HG03196 (cell line): ENCODE data around the gene CNOT10.
"Not testable (repeated sequence)": the region's sequence is repeated elsewhere in the genome, so short reads cannot be mapped to it uniquely, and the experiment has no call there.

Experiments
- ATAC-seq: cut with Tn5 transposase; IDR thresholded peaks from one replicate; pipeline ENCODE4 v1.9.1; 2021; ENCODE audit not compliant: unreplicated experiment

The CNOT10 gene

GRCh38 chr3:32751377-32751776 lies 66.4 kb downstream of the CNOT10 start:
- ATAC-seq: no peak

- no peak for ATAC-seq
Measured at GRCh38 chr3:32755761-32756160, 70.8 kb downstream of the CNOT10 start.

DNA sequence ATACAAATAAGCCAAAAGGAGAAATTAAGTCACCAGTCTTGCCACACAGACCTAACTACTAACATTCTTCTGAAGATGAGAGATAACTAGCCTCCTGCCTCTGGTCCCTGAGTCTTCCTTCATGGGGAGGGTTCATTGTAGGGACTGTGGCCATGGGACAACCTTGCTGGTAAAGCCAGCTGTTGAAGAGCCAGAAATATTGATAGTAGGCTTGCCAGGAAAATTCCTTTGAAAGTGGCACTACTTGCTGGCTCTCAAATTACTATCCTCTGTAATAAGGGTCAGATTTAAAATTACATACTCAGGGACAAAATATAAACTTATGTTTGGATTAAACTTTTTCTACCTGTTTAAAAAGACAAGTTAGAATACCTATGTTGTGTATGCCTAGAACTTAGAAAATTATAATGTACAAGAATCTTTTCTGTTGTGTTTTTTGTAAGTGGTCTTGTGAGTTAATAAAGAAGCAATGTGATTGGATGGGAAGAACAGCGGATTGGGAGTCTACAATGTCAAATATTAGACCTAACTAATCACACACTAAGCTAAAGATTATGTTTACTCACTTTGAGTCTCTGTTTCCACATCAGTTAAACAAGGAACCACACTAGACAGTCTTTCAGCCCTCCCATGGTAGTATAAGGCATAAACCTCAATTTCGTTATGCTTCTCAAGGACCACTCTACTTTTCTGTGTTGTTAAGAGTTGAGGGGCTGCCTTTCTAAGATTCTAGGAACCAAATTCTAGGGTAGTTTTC lies 72.8 kb downstream of the CNOT10 start:
- no peak for ATAC-seq

GRCh38 chr3:32758375-32758753 lies 73.4 kb downstream of the CNOT10 start:
- no peak for ATAC-seq

- ATAC-seq: no peak
Measured at GRCh38 chr3:32759342-32759741, 74.4 kb downstream of the CNOT10 start.

DNA sequence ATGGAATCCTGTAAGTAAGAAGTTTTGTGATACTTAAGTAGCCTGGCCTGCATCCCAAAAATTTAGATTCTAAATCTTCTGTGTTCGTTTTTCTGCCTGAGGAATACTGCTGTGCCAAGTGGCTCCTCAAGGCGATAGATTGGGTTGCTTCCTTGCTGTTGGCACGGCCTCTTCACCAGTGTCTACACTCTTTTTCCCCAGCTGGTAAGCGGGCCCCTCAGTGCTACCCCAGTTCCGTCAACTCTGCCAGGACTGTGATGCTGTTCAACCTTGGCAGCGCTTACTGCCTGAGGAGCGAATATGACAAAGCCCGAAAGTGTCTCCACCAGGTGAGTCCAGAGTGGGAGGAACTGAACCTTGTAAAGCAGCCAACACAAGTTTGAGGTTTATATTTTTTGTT lies 79.5 kb downstream of the CNOT10 start:
- no peak for ATAC-seq

DNA sequence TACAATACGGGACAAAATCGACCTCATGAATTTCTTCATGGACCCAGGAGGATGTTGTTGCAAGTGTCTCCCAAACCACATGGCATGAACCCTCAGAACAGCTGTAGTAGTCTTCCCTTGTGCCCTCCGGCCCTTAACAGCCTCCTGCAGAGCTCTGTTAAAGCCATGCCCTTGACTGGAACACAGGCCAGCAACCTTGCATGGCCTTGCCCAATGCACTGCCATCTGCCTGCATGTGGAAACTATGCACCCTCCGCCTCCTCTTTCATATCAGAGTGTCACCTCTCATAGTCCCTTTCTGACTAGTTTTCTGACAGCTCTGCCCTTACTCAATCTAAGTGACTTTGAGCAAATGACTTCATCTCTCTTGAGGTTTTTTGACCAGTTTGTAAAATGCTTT lies 93.4 kb downstream of the CNOT10 start:
- ATAC-seq: no peak

- no peak for ATAC-seq
Measured at GRCh38 chr3:32780071-32780734, 95.2 kb downstream of the CNOT10 start.

DNA sequence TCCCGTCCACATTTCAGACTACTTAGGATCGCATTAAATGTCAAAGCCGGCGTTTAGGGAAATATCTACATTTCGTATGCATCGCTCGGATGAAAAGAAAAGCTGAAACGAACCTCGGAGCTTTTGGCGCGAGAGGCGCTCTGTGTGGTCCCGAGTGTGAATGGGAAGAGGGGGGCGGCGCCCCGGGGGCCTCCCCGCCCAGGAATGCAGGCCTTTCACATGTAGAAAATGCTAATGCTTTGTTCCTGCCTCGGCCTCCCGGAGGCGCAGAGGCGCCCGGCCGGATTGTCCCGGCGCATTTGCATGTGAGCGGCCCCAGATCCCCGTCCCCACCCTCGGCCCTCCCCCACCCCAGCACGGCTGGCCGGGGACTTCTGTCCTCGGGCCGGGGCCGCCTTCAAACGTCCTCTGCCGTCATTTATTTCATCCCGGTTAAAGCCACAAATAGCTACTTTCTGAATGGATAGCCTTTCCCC lies 95.8 kb downstream of the CNOT10 start:
- ATAC-seq: peak; percentile 31

DNA sequence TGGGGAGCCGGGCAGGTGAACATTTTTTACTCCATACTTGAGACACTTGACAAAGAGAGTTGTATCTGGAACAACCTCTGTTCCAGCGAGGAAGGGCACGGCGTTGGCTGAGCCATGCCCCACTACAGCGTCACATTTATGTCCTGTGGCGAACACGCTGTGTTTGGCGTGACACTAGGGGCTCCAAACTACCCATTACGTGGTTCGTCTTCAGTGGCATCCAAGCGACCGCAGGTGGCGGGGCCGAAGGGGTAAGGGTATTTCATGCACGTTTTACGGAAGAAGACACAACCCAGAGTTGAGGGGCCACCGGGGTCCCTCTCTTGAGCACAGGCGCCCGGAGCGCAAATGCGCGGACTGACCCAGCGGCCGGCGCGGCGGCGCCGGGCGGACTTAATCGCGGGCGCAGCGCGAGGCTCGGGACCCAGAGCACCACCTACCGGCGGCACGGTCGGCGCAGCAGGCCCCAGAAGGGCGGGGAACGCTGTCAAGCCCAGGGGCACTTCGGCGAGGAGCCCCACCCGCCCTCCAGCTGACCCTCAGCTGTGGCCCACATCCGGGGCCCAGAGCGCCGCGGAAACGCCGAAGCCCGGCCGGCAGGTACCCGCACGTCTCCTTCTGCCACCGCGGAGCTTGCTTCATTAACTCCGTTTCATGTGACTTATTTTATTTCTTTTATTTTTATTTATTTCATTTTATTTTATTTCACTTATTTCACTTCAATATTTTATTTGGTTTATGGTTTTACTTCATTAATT lies 96.4 kb downstream of the CNOT10 start:
- peak; percentile 98 for ATAC-seq

DNA sequence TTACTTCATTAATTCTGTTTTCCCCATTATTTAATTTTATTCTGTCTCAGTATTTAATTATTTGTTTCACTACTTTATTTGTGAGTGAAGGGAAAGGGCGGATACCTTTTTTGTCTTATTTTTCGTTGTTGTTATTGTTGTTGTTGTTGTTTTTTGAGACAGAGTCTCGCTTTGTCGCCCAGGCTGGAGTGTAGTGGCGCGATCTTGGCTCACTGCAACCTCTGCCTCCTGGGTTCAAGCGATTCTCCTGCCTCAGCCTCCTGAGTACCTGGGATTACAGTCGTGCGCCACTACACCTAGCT lies 96.9 kb downstream of the CNOT10 start:
- ATAC-seq: not testable (repeated sequence)

GRCh38 chr3:32782407-32782806 lies 97.4 kb downstream of the CNOT10 start:
- no peak for ATAC-seq

GRCh38 chr3:32791833-32792232 lies 106.8 kb downstream of the CNOT10 start:
- no peak for ATAC-seq

DNA sequence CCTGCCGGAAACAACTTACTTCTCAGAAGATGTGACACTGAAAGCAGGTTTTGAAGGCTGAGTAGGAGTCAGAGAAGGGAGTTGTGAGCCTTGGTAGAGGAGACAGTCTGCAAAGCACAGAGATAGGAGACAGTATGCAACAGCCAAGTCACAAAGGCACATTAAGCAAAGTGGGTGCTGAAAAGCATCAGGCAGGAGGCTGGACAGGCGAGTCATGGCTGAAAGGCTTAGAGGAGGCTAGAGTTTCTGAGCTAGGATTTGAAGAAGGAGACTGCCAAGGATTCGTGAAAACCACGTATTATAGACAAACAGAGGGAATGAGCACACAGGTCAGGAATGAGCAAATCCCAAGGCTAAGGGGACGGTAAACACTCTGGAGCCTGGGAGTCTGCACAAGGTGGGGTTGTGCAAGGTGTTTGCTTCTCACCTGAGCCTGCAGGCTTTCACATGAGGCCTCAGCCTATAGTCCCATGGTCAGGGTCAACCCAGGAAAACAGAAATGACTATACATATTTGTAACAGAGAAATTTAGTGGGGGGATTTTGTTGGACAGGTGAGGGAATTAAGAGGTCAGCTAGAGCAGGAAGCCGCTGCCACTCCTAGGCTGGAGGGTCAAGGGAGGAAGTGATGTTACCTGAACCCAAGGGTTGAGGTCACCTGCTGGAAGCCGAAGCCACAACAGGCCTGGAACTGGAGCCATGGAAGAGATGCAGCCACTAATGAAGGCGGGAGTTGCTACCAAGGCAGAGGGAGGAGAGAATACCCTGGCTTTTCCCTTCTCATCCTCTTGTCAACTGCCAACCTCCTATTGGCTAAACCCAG lies 109.7 kb downstream of the CNOT10 start:
- no peak for ATAC-seq

GRCh38 chr3:32796384-32796950 lies 111.5 kb downstream of the CNOT10 start:
- ATAC-seq: not testable (repeated sequence)

DNA sequence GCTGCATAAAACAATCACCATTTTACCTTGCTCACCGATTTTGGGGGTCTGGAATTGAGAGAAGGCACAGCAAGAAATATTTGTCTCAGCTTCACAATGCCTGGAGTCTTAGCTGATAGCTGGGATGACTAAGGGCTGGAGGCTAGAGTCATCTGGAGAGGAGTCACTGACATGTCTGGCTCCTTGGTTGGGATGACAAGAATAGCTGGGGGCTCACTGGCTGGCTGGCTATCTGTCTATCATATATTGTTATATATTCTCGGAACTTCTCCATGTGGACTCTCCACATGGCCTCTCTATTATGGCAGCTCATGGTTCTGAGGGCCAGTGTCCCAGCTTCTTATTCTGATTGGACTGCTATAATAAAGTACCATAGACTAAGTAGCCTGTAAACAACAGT lies 112.8 kb downstream of the CNOT10 start:
- ATAC-seq: no peak

- not testable (repeated sequence) for ATAC-seq
Measured at GRCh38 chr3:32801440-32801839, 116.5 kb downstream of the CNOT10 start.

DNA sequence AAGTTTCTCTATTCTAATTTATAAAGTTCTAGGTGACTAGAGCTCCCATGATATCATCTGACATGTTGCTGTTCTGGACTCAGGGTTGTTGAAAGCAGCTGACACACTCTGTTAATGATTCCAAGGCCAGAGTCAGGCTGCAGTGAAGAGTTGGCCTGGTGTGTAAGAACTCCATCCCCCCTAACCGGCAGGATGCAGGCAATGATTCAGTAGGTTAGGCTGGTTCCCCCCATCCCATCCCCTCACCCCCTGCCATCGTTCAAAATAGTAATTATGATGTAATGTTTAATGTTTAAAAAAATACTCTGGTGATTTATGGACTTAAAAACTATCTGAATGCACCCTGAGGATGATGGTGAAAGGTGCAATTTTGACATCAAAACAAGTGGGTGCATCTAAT lies 128.2 kb downstream of the CNOT10 start:
- peak; percentile 56 for ATAC-seq

- no peak for ATAC-seq
Measured at GRCh38 chr3:32814361-32814760, 129.4 kb downstream of the CNOT10 start.

DNA sequence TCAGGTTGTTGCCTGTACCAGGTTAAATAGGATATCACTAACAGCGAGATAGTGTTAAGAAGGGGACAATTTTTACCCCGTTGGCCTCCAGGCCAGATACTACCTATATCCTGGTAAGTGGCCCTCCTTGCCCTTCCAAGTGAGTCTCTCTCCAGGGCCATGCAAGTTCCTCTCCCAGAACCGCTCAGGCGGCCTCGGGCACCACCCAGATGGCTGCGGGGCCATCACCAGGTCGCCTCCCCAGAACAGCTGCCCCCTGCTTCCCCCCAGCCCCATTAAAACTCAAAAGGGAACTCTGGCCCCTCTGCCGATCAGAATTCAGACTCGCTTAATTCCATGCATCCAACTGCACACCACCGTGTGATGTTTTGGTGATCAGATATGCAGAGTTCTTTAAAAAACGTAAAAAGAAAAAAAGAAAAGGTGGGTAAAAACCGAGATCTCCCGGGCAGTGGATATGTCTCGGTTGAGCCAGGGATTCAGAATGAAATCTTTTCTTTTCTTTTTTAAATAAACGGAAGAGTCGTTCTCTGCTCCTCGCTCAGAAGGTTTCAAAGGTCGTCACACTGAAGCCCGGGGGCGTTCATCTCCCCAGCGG lies 131.0 kb downstream of the CNOT10 start:
- no peak for ATAC-seq
